K562 (cell line): ENCODE data around the gene DOCK1. TPM values are rescaled to one million over a fixed set of nuclear protein-coding genes. Genes with fewer than 3 reads are reported as not detected.

ENCODE experiments used
- ATAC-seq: fragments of 200-7000 bp; cut with Tn5 transposase; 3 replicates; pipeline ENCODE4 v1.9.1; 2020; ENCODE audit warnings: moderate library complexity
- BruUV-seq: library from RNA; stranded (reverse); fragments of 400-500 nt; replicated peaks from 2 replicates; lab custom pipeline; 2021; lab: Mats Ljungman, UMichigan
- CTCF ChIA-PET: fragments of 300-600 bp; formaldehyde crosslinking; extraction: SDS; loops from one replicate; lab custom pipeline; 2021; ENCODE audit warnings: low intra/inter-chr PET ratio; lab: Yijun Ruan, JAX
- POLR2A ChIA-PET: fragments of 300-600, 350-650 bp; sonication (Branson Sonifier 250); formaldehyde crosslinking; extraction: SDS; loops from one replicate; lab custom pipeline; 2021; ENCODE audit warnings: antibody characterized with exemption, inconsistent platforms; lab: Yijun Ruan, JAX
- DNase-seq, 4 experiments: peaks; one replicate each; pipeline versions ENCODE4 v3.0.0 to v3.0.0-alpha.2; 2011 to 2018; ENCODE audit warnings: low spot score in 3 of 4, mixed read lengths in 3 of 4; ENCODE audit errors: extremely low read depth in 1 of 4
- FAIRE-seq: peaks from 2 replicates; lab custom pipeline; 2011; peaks lifted over from hg19 to GRCh38; lab: Jason Lieb, UNC
- H2AFZ ChIP-seq: 2 replicates; pipeline ENCODE4 v1.6.0; 2011; ENCODE audit warnings: low read depth, low read length, control low read depth, inconsistent platforms
- H3K27ac ChIP-seq: fragments of 200-600 bp; 3 replicates; pipeline ENCODE4 v1.8.0; 2011; ENCODE audit warnings: low read depth, mild to moderate bottlenecking, control low read depth, inconsistent platforms, low read length, moderate library complexity, mixed read lengths; ENCODE audit errors: extremely low read depth
- H3K27me3 ChIP-seq, 2 experiments: fragments of 300-600 bp in 1 of 2; 2 replicates in 1 of 2; 3 replicates in 1 of 2; pipeline versions ENCODE4 v1.6.0 to v1.8.0; 2011; ENCODE audit warnings: inconsistent platforms in 2 of 2, low read length in 2 of 2, mild to moderate bottlenecking in 1 of 2, mixed read lengths in 1 of 2, moderate library complexity in 1 of 2; ENCODE audit not compliant: control insufficient read depth in 2 of 2, insufficient read depth in 2 of 2
- H3K36me3 ChIP-seq: fragments of 300-600 bp; 3 replicates; pipeline ENCODE4 v1.8.0; 2011; ENCODE audit warnings: mild to moderate bottlenecking, low read length, inconsistent platforms; ENCODE audit not compliant: control insufficient read depth, insufficient read depth
- H3K4me1 ChIP-seq, 2 experiments: fragments of 200-600 bp in 1 of 2; replicated peaks in 1 of 2; 2 replicates in 1 of 2; 3 replicates in 1 of 2; pipeline versions ENCODE4 v1.5.1 to v1.8.0; 2011; ENCODE audit warnings: inconsistent platforms in 2 of 2, low read length in 2 of 2, mild to moderate bottlenecking in 1 of 2, mixed read lengths in 1 of 2, moderate library complexity in 1 of 2; ENCODE audit not compliant: control insufficient read depth in 2 of 2, insufficient read depth in 2 of 2
- H3K4me2 ChIP-seq: 2 replicates; pipeline ENCODE4 v1.6.1; 2011; ENCODE audit warnings: low read length, control low read depth, inconsistent platforms, mixed read lengths; ENCODE audit not compliant: insufficient read depth
- H3K4me3 ChIP-seq: fragments of 200-600 bp; sonication (generic), shearing (Covaris generic); 2 replicates; pipeline ENCODE4 v1.5.1; 2016; ENCODE audit warnings: control low read depth, inconsistent platforms
- H3K79me2 ChIP-seq: fragments of 200-600 bp; 3 replicates; pipeline ENCODE4 v1.8.0; 2011; ENCODE audit warnings: low read length, inconsistent platforms; ENCODE audit not compliant: control insufficient read depth, insufficient read depth
- H3K9ac ChIP-seq, 2 experiments: 2 replicates each; pipeline versions ENCODE4 v1.6.0 to v1.6.1; 2011; ENCODE audit warnings: low read depth in 2 of 2, low read length in 2 of 2, control low read depth in 1 of 2, inconsistent platforms in 1 of 2, mild to moderate bottlenecking in 1 of 2, mixed read lengths in 1 of 2; ENCODE audit not compliant: insufficient read depth in 1 of 2
- H3K9me1 ChIP-seq: one replicate; pipeline ENCODE4 v1.6.0; 2011; ENCODE audit warnings: inconsistent platforms, mild to moderate bottlenecking, low read length, moderate library complexity; ENCODE audit not compliant: control insufficient read depth, insufficient read depth
- H3K9me3 ChIP-seq: replicated peaks from 2 replicates; pipeline ENCODE4 v1.5.1; 2011; ENCODE audit warnings: low read depth, low read length, inconsistent platforms; ENCODE audit not compliant: control insufficient read depth, insufficient read depth
- H4K20me1 ChIP-seq: replicated peaks from 2 replicates; pipeline ENCODE4 v1.6.1; 2011; ENCODE audit warnings: low read length, inconsistent platforms, mixed read lengths; ENCODE audit not compliant: control insufficient read depth, insufficient read depth
- CREM ChIP-seq: IDR thresholded peaks from 2 replicates; pipeline ENCODE4 v1.6.1; 2014; ENCODE audit warnings: antibody characterized with exemption, low read depth
- DNMT1 ChIP-seq: fragments of 450-650 bp; IDR thresholded peaks from 2 replicates; pipeline ENCODE4 v1.6.1; 2016; ENCODE audit warnings: antibody characterized with exemption, mild to moderate bottlenecking
- ELK3 ChIP-seq: fragments of 450-650 bp; formaldehyde crosslinking; IDR thresholded peaks from 2 replicates; pipeline ENCODE4 v1.4.0; 2020; ENCODE audit warnings: mild to moderate bottlenecking
- HDGF ChIP-seq: fragments of 450-650 bp; IDR thresholded peaks from 2 replicates; pipeline ENCODE4 v1.6.1; 2016
- JUND ChIP-seq, 2 experiments: IDR thresholded peaks; 2 replicates in 1 of 2; 3 replicates in 1 of 2; pipeline ENCODE4 v1.6.1; 2011; ENCODE audit warnings: borderline replicate concordance in 2 of 2, low read depth in 2 of 2, low read length in 2 of 2, improper control_type of control experiment in 1 of 2, missing biosample characterization in 1 of 2, missing genetic modification characterization in 1 of 2, missing genetic modification reagents in 1 of 2
- MYC ChIP-seq, 2 experiments: fragments of 250-450 bp in 1 of 2; sonication (Bioruptor Pico) in 1 of 2; IDR thresholded peaks; 2 replicates each; pipeline versions ENCODE4 v1.5.1 to v1.6.1; 2012 to 2021; ENCODE audit warnings: low read depth in 2 of 2, borderline replicate concordance in 1 of 2, improper control_type of control experiment in 1 of 2, low read length in 1 of 2, mild to moderate bottlenecking in 1 of 2, moderate library complexity in 1 of 2
- RBM14 ChIP-seq: fragments of 200-400 bp; formaldehyde crosslinking; IDR thresholded peaks from 2 replicates; pipeline ENCODE4 v1.6.1; 2018; ENCODE audit warnings: low read depth, mild to moderate bottlenecking, low read length, moderate library complexity, borderline replicate concordance; ENCODE audit not compliant: insufficient read depth
- TCFL5 ChIP-seq: fragments of 250-450 bp; sonication (Bioruptor Pico); conservative IDR thresholded peaks from 2 replicates; pipeline ENCODE4 v1.6.1; 2021; ENCODE audit warnings: mild to moderate bottlenecking, moderate library complexity, matching md5 sums
- ZBTB1 ChIP-seq: sonication (generic); formaldehyde crosslinking; IDR thresholded peaks from 2 replicates; pipeline ENCODE4 v1.8.1; 2023; ENCODE audit warnings: missing genetic modification reagents, low read depth, mild to moderate bottlenecking, borderline replicate concordance
- ZKSCAN3 ChIP-seq: fragments of 250-450 bp; sonication (Bioruptor Pico); IDR thresholded peaks from 2 replicates; pipeline ENCODE4 v1.4.0; 2020
- ZNF133 ChIP-seq: fragments of 250-450 bp; sonication (Bioruptor Pico); IDR thresholded peaks from 2 replicates; pipeline ENCODE4 v1.4.0; 2020; ENCODE audit warnings: mild to moderate bottlenecking
- ZNF217 ChIP-seq: sonication (generic); formaldehyde crosslinking; IDR thresholded peaks from 2 replicates; pipeline ENCODE4 v1.8.0; 2022; ENCODE audit warnings: mild to moderate bottlenecking, missing genetic modification reagents
- ZNF224 ChIP-seq: sonication (generic); formaldehyde crosslinking; IDR thresholded peaks from 2 replicates; pipeline ENCODE4 v1.8.0; 2022; ENCODE audit warnings: mild to moderate bottlenecking, missing genetic modification reagents
- ZNF24 ChIP-seq: fragments of 450-650 bp; IDR thresholded peaks from 2 replicates; pipeline ENCODE4 v1.6.1; 2016
- ZNF277 ChIP-seq: fragments of 250-450 bp; sonication (Bioruptor Pico); IDR thresholded peaks from 2 replicates; pipeline ENCODE4 v1.8.0; 2022; ENCODE audit warnings: inconsistent platforms, mild to moderate bottlenecking, moderate library complexity, borderline replicate concordance
- ZNF41 ChIP-seq: fragments of 250-450 bp; sonication (Bioruptor Pico); conservative IDR thresholded peaks from 2 replicates; pipeline ENCODE4 v1.4.0; 2020; ENCODE audit warnings: mild to moderate bottlenecking
- WGBS: fragments of 100-300 bp; shearing (Covaris generic); methylation state at CpG from one replicate; pipeline ENCODE4 v1.1.6; 2016; ENCODE audit warnings: low coverage, mixed read lengths; ENCODE audit not compliant: insufficient coverage; ENCODE audit errors: missing lambda C conversion rate; 5-methylcytosine and 5-hydroxymethylcytosine counted together
- in situ Hi-C: fragments of 300-500 bp; cut with MboI; formaldehyde crosslinking; loops from 4 replicates; pipeline ENCODE4 v1.15.0; 2018; ENCODE audit warnings: inconsistent platforms, mixed read lengths
- intact Hi-C: fragments of 100-400 bp; cut with micrococcal nuclease; formaldehyde crosslinking; loops from 2 replicates; pipeline ENCODE4 v1.14.2; 2022
- polyA plus RNA-seq, 8 experiments: library from polyadenylated mRNA; depleted of rRNA in 4 of 8; stranded (reverse) in 5 of 8; unstranded in 3 of 8; fragments of >200 nt; fragmentation: Nextera tagmentation in 2 of 8; fragmentation: Illumina TruSeq in 1 of 8; extraction: Ambion mirVana in 2 of 8; extraction: Trizol in 1 of 8; gene quantifications; 2 replicates each; pipeline versions ENCODE4 v1.2.1 to v1.2.3, GENCODE V29; 2011 to 2014; ENCODE audit warnings: inconsistent platforms in 1 of 8, missing spikeins in 1 of 8
- total RNA-seq, 7 experiments: library from RNA; depleted of rRNA in 6 of 7; stranded (reverse); fragments of >200 nt in 6 of 7; fragmentation: Illumina TruSeq in 2 of 7; extraction: Trizol in 2 of 7; gene quantifications; 2 replicates each; pipeline versions ENCODE4 v1.2.1 to v1.2.3, GENCODE V29; 2011 to 2021; ENCODE audit warnings: low replicate concordance in 1 of 7
- TF ChIP-seq, protein P1 (sequence below), 2 experiments: IDR thresholded peaks; 2 replicates each; pipeline ENCODE4 v1.6.1; 2011; ENCODE audit warnings: borderline replicate concordance in 1 of 2, control low read depth in 1 of 2, low read depth in 1 of 2, low read length in 1 of 2, mild to moderate bottlenecking in 1 of 2, mixed read lengths in 1 of 2, moderate library complexity in 1 of 2; ENCODE audit not compliant: insufficient read depth in 1 of 2, insufficient read length in 1 of 2, poor library complexity in 1 of 2, severe bottlenecking in 1 of 2; ENCODE audit errors: extremely low read depth in 1 of 2

DOCK1 gene
- total and polyA plus RNA-seq, 9 of the 15 experiments (the other 6 are each of a cell fraction or from before 2014, with no cell fraction given): 0.31 TPM; not detected in 8

DNA sequence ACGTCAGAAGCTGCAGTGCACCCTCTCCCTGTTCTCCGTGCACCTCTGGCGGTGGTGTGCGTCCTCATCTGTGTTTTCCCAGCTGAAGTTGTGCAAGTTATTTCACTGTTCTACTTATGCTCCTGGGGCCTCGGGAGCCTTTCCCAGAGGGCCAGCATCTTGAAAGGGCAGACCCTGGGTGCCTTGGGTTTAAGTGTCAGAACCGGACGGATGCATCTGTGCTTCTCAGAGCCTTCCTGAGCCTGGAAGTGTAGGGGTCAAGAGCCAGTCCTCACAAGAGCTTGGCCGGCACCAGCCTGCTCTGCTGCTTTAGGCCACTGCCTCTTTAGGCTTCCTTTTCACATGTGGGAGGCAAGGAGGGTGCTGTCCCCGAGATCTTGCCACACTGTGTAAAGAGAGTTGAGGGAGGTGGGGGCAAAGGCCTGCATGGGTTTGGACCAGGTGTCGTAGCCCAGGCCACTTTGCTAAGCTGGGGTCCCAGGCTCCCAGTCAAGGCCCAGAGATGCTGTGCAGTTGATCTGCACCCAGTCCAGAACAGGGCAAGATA lies 515.0 kb downstream of the DOCK1 start:
- no peaks in the 10 kb centered on the region for H3K79me2 ChIP-seq
- no peaks in the 10 kb centered on the region for H3K9me1 ChIP-seq
- no peak for DNase-seq
- no peaks in the 10 kb centered on the region; the same call in 1 of the 2 replicates for H4K20me1 ChIP-seq
- FAIRE-seq: no peak
- ATAC-seq: no peak
- no peaks in the 10 kb centered on the region for H3K4me1 ChIP-seq
- H3K27ac ChIP-seq: no peak overlapping the region
- H2AFZ ChIP-seq: no peak overlapping the region
- H3K27me3 ChIP-seq: no peaks in the 10 kb centered on the region
- CTCF ChIA-PET: no interaction called here
- POLR2A ChIA-PET: no interaction called here
- no TSS peak for BruUV-seq
- no peaks in the 10 kb centered on the region for H3K9me3 ChIP-seq
- in situ Hi-C loops: no loop called here
- H3K4me3 ChIP-seq: no peak overlapping the region
- H3K4me2 ChIP-seq: no peak overlapping the region
- no peaks in the 10 kb centered on the region for H3K36me3 ChIP-seq
- no peak overlapping the region for H3K9ac ChIP-seq
- WGBS: 0% methylated on average over 10 of the region's 10 CpGs
- intact Hi-C loops: no loop called here
- TF ChIP-seq ELK3 (CRISPR knock-in tag) (no peak), ZNF41 (no peak), ZBTB1 (CRISPR knock-in tag) (no peak), RBM14 (no peak), ZNF217 (CRISPR knock-in tag) (no peak), ZNF224 (no peak), TCFL5 (CRISPR knock-in tag) (no peak), DNMT1 (no peak), ZNF24 (no peak), CREM (no peak), ZKSCAN3 (CRISPR knock-in tag) (no peak), ZNF277 (CRISPR knock-in tag) (no peak), MYC (IDR thresholded peaks at IDR 0.05; ENCODE audit: low read depth, low read length) (no peak), MYC (CRISPR knock-in tag; IDR thresholded peaks at IDR 0.05; ENCODE audit: borderline replicate concordance, low read depth) (no peak), JUND (IDR thresholded peaks at IDR 0.05; ENCODE audit: borderline replicate concordance, low read depth, low read length) (no peak), JUND (tag; IDR thresholded peaks at IDR 0.05; ENCODE audit: borderline replicate concordance, low read depth, low read length) (no peak), ZNF133 (no peak), HDGF (no peak)
- TF ChIP-seq, protein P1, sequence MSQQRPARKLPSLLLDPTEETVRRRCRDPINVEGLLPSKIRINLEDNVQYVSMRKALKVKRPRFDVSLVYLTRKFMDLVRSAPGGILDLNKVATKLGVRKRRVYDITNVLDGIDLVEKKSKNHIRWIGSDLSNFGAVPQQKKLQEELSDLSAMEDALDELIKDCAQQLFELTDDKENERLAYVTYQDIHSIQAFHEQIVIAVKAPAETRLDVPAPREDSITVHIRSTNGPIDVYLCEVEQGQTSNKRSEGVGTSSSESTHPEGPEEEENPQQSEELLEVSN (IDR thresholded peaks at IDR 0.05; ENCODE audit: borderline replicate concordance in 1 of 2, extremely low read depth in 1 of 2, insufficient read depth in 1 of 2, insufficient read length in 1 of 2, low read depth in 1 of 2, low read length in 1 of 2, poor library complexity in 1 of 2, severe bottlenecking in 1 of 2): no peak
